HEK293 (cell line): Measurements from ENCODE around the gene CDK4.

Source experiments
- AEBP2 ChIP-seq: fragments of 450-650 bp; formaldehyde crosslinking; IDR thresholded peaks from 2 replicates; pipeline ENCODE4 v1.5.1; 2016; ENCODE audit warnings: missing biosample characterization, missing genetic modification characterization, borderline replicate concordance
- EGR2 ChIP-seq: fragments of 450-650 bp; formaldehyde crosslinking; IDR thresholded peaks from 2 replicates; pipeline ENCODE4 v1.5.1; 2016; ENCODE audit warnings: low read depth, missing biosample characterization, missing genetic modification characterization
- FEZF1 ChIP-seq: fragments of 450-650 bp; formaldehyde crosslinking; IDR thresholded peaks from 2 replicates; pipeline ENCODE4 v1.5.1; 2016; ENCODE audit warnings: missing biosample characterization, missing genetic modification characterization
- GLIS2 ChIP-seq: fragments of 450-650 bp; formaldehyde crosslinking; IDR thresholded peaks from 2 replicates; pipeline ENCODE4 v1.5.1; 2016; ENCODE audit warnings: missing biosample characterization, missing genetic modification characterization
- HOXD13 ChIP-seq: sonication (generic); formaldehyde crosslinking; IDR thresholded peaks from 2 replicates; pipeline ENCODE4 v1.8.0; 2022; ENCODE audit warnings: missing genetic modification reagents, borderline replicate concordance
- IKZF3 ChIP-seq: fragments of 450-650 bp; IDR thresholded peaks from 2 replicates; pipeline ENCODE4 v1.5.0; 2018; ENCODE audit warnings: missing biosample characterization, mild to moderate bottlenecking, missing genetic modification characterization, moderate library complexity
- OVOL3 ChIP-seq: fragments of 450-650 bp; formaldehyde crosslinking; IDR thresholded peaks from 2 replicates; pipeline ENCODE4 v1.5.1; 2016; ENCODE audit warnings: missing biosample characterization, missing genetic modification characterization
- RBAK ChIP-seq: fragments of 450-650 bp; formaldehyde crosslinking; IDR thresholded peaks from 2 replicates; pipeline ENCODE4 v1.5.1; 2016; ENCODE audit warnings: missing biosample characterization, missing genetic modification characterization
- ZBTB10 ChIP-seq: fragments of 450-650 bp; formaldehyde crosslinking; IDR thresholded peaks from 2 replicates; pipeline ENCODE4 v1.5.1; 2016; ENCODE audit warnings: missing biosample characterization, missing genetic modification characterization
- ZBTB20 ChIP-seq: fragments of 450-650 bp; formaldehyde crosslinking; IDR thresholded peaks from 2 replicates; pipeline ENCODE4 v1.5.1; 2016; ENCODE audit warnings: missing biosample characterization, missing genetic modification characterization
- ZFHX2 ChIP-seq: fragments of 450-650 bp; formaldehyde crosslinking; conservative IDR thresholded peaks from 2 replicates; pipeline ENCODE4 v1.5.1; 2016; ENCODE audit warnings: missing biosample characterization, missing genetic modification characterization
- ZNF133 ChIP-seq: fragments of 450-650 bp; formaldehyde crosslinking; IDR thresholded peaks from 2 replicates; pipeline ENCODE4 v1.5.1; 2016; ENCODE audit warnings: missing biosample characterization, missing genetic modification characterization
- ZNF274 ChIP-seq, 2 experiments: fragments of 200-500 bp in 1 of 2; fragments of 450-650 bp in 1 of 2; sonication (Bioruptor generic) in 1 of 2; formaldehyde crosslinking in 1 of 2; IDR thresholded peaks; 2 replicates each; pipeline versions ENCODE4 v1.5.1 to v1.6.1; 2014 to 2016; ENCODE audit warnings: borderline replicate concordance in 1 of 2, inconsistent platforms in 1 of 2, low read length in 1 of 2, missing biosample characterization in 1 of 2, missing genetic modification characterization in 1 of 2
- ZNF366 ChIP-seq: fragments of 450-650 bp; formaldehyde crosslinking; conservative IDR thresholded peaks from 2 replicates; pipeline ENCODE4 v1.5.1; 2016; ENCODE audit warnings: missing biosample characterization, missing genetic modification characterization
- ZNF513 ChIP-seq: fragments of 450-650 bp; IDR thresholded peaks from 2 replicates; pipeline ENCODE4 v1.5.1; 2018; ENCODE audit warnings: missing biosample characterization, missing genetic modification characterization
- ZNF677 ChIP-seq: fragments of 450-650 bp; IDR thresholded peaks from 2 replicates; pipeline ENCODE4 v1.5.0; 2018; ENCODE audit warnings: missing biosample characterization, mild to moderate bottlenecking, missing genetic modification characterization, moderate library complexity
- ZNF704 ChIP-seq: fragments of 450-650 bp; formaldehyde crosslinking; IDR thresholded peaks from 2 replicates; pipeline ENCODE4 v1.5.1; 2016; ENCODE audit warnings: missing biosample characterization, missing genetic modification characterization
- ZNF707 ChIP-seq: fragments of 450-650 bp; formaldehyde crosslinking; IDR thresholded peaks from 2 replicates; pipeline ENCODE4 v1.5.1; 2016; ENCODE audit warnings: missing biosample characterization, missing genetic modification characterization
- ZNF776 ChIP-seq: fragments of 450-650 bp; formaldehyde crosslinking; IDR thresholded peaks from 2 replicates; pipeline ENCODE4 v1.5.0; 2017; ENCODE audit warnings: missing biosample characterization, missing genetic modification characterization, borderline replicate concordance
- ZNF837 ChIP-seq: fragments of 450-650 bp; formaldehyde crosslinking; IDR thresholded peaks from 2 replicates; pipeline ENCODE4 v1.5.1; 2016; ENCODE audit warnings: missing biosample characterization, missing genetic modification characterization
- ZSCAN18 ChIP-seq: fragments of 450-650 bp; formaldehyde crosslinking; IDR thresholded peaks from 2 replicates; pipeline ENCODE4 v1.5.1; 2016; ENCODE audit warnings: missing biosample characterization, missing genetic modification characterization
- ZSCAN23 ChIP-seq: fragments of 450-650 bp; formaldehyde crosslinking; IDR thresholded peaks from 2 replicates; pipeline ENCODE4 v1.5.1; 2016; ENCODE audit warnings: missing biosample characterization, missing genetic modification characterization
- ZSCAN30 ChIP-seq: fragments of 450-650 bp; IDR thresholded peaks from 2 replicates; pipeline ENCODE4 v1.5.1; 2018; ENCODE audit warnings: missing biosample characterization, mild to moderate bottlenecking, missing genetic modification characterization, moderate library complexity
- ZSCAN5A ChIP-seq: fragments of 450-650 bp; formaldehyde crosslinking; IDR thresholded peaks from 2 replicates; pipeline ENCODE4 v1.5.1; 2016; ENCODE audit warnings: missing biosample characterization, missing genetic modification characterization
- ZXDB ChIP-seq: fragments of 450-650 bp; formaldehyde crosslinking; IDR thresholded peaks from 2 replicates; pipeline ENCODE4 v1.5.1; 2016; ENCODE audit warnings: missing biosample characterization, missing genetic modification characterization

The CDK4 gene

GRCh38 chr12:57754411-57755193, 2.5 kb upstream of the CDK4 start, which contains the start of gene MARCHF9 (continued):
- TF ChIP-seq ZBTB10 (tag by site-specific recombination) (peak; percentile 97), ZNF776 (no peak), ZNF366 (tag by site-specific recombination) (peak; percentile 98), GLIS2 (tag by site-specific recombination) (no peak; the same call in none of the 2 replicates), ZXDB (tag by site-specific recombination) (peak; percentile 93), ZNF704 (no peak), AEBP2 (tag by site-specific recombination) (no peak), ZNF274 (IDR thresholded peaks at IDR 0.05; ENCODE audit: low read length) (no peak), ZNF274 (tag by site-specific recombination; IDR thresholded peaks at IDR 0.05; ENCODE audit: borderline replicate concordance) (no peak), EGR2 (tag by site-specific recombination) (peak; percentile 62; the same call in 1 of the 2 replicates), ZNF707 (no peak), ZNF133 (no peak), RBAK (tag by site-specific recombination) (no peak), ZBTB20 (peak; percentile 69), FEZF1 (peak; percentile 36; the same call in 1 of the 2 replicates), ZNF837 (tag by site-specific recombination) (no peak), ZNF677 (tag by site-specific recombination) (no peak), OVOL3 (no peak), ZNF513 (tag by site-specific recombination) (no peak), ZFHX2 (peak; percentile 74), ZSCAN30 (tag by site-specific recombination) (no peak), ZSCAN5A (tag by site-specific recombination) (no peak), ZSCAN23 (tag by site-specific recombination) (no peak), ZSCAN18 (no peak), HOXD13 (CRISPR knock-in tag) (no peak), IKZF3 (tag by site-specific recombination) (peak; percentile 17; the same call in 1 of the 2 replicates)
